GM18511 (cell line): ENCODE measurements around the gene IFT88.
"Not testable (repeated sequence)": the region's sequence is repeated elsewhere in the genome, so short reads cannot be mapped to it uniquely, and the experiment has no call there.

Source experiments
- ATAC-seq: cut with Tn5 transposase; IDR thresholded peaks from one replicate; pipeline ENCODE4 v1.9.1; 2021; ENCODE audit warnings: mild to moderate bottlenecking, moderate library complexity; ENCODE audit not compliant: unreplicated experiment

The IFT88 gene

DNA sequence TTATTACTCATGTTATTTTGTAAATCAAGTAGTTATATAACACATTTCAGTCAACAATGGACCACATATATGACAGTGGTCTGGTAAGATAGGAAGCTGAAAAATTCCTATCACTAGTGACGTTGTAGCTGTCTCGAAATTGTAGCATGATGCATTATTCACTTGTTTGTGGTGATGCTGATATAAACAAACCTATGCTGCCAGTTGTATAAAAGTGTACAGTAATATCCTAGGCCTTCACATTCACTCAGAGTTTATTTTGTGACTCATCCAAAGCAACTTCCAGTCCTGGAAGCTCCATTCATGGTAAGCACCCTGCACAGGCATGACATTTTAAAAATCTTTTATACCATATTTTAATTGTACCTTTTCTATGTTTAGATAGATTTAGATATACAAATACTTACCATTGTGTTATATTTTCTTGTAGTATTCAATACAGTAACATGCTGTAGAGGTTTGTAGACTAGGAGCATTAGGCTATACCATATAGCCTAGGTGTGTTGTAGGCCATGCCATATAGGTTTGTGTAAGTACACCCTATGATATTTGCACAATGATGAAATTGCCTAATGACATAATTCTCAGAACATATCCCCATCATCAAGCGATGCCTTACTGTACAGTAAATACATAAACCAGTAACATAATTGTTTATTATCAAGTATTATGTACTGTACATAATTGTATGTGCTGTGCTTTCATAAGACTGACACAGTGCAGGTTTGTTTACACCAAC lies 49.3 kb downstream of the IFT88 start:
- no peak for ATAC-seq

DNA sequence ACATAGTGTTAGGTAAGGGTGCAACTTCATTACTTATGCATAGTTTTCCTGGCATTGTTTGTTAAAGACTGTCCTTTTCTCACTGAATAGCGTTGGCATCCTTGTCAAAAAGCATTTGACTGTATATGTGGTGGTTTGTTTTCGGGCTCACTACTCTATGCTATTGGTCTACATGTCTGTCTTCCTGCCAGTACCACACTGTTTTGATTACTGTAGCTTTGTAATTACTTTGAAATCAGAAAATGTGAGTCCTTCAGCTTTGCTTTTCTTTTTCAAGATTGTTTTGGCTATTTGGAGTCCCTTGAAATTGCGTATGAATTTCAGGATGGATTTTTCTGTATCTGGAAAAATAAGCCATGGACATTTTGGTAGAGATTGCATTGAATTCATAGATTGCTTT lies 56.0 kb downstream of the IFT88 start:
- ATAC-seq = no peak

DNA sequence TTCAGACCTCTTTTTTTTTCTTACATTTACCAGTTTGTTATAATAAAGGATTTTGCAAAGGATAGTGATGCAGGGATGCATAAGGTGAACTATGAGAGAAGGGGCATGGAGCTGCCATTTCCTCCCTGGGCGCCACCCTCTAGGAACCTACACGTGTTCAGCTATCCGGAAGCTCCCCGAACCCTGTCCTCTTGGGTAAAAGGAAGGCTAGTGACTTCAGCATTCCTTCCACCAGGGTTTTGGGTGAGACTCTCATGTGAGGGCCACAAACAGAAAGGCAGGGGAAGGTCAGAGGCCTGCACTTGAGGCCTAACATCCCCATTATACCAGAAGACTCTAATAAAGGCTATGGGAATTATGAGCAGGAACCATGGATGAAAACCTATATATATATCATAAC lies 57.3 kb downstream of the IFT88 start:
- no peak for ATAC-seq

DNA sequence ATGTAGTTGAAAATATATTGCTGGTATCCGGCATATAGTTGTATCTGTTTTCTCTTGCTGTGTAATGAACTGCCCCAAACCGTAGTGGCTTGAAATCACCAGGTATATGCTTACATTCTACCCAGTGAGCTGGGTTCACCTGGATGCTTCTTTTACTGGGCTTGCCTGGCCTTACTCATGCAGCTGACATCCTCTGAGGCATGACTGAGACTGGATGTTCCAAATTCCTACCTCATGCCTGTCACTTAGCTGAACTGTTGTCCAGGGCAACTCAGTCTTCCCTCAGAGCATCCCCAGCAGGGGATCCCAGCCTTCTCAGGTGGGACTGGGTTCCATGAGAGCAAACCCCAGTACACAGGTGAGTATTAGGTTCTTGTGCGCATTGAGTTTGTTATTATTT lies 66.8 kb downstream of the IFT88 start:
- no peak for ATAC-seq

DNA sequence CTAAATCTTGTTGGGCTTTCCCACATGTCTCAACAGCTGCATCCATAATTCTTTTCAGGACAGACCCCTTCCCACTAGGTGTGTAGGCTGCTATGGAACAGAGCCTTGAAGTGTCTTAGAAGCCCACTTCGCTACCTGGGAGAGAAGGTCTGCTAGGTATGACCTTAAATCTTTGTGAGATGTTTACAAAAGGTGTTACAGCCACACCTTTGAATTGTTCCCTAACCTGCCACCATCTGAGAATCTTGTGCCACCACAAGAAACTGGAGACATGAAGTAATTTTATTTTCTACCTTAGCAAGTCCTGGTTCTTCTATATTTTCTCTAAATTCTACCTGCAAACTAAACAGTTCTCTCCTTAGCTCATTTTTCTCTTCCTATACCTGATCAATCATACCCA lies 69.1 kb downstream of the IFT88 start:
- no peak for ATAC-seq

DNA sequence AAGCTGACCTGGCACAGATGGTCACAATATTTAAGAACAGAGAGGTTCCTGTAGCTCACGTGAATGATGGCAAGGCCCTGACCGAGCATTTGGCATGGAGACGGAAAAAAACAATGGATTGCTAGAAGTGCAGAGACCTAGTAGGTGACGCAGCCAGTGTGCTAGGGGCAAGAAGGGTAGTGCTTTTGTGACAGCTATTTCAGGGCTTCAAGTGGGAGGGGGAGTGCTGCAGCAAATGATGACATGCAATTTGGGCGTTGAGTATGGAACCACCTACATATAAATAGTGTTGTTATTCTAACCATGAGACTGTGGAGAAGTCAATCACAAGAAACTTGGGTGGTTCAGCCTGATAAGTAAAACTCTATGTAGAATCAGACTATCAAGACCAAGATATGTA lies 70.9 kb downstream of the IFT88 start:
- no peak for ATAC-seq

DNA sequence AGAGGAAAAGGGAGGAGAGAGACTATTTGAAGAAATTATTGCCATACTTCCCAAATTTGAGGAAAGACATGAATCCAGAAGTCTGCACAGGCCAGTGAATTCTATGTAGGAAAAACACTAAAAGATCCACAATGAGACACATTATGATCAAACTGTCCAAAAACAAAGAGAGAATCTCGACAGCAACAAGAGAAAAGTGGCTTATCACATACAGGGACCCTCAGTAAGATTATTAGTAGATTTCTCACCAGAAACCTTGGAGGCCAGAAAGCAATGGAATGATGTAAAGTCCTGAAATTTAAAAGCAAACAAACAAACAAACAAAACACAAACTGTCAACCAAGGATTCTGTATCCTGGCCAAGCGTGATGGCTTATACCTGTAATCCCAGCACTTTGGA lies 80.8 kb downstream of the IFT88 start:
- no peak for ATAC-seq

DNA sequence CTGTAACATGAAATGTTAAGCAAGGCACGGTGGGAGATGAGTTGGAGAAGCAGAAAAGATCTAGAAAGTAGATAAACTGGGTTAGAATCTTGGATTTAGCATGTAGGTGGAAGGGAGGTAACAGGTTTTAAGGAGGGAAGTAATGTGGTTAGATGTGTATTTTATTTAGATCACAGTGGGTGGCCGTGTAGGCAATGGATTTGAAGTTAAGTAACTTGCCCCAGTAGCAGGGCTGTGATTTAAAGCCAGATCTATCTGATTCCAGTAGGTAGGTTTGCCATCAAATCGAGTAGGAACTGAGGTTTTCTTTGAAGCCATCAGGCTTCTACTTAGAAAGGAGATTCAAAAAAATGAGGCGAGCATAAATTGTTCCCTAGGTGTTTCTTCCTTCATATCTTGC lies 86.0 kb downstream of the IFT88 start:
- ATAC-seq = no peak

DNA sequence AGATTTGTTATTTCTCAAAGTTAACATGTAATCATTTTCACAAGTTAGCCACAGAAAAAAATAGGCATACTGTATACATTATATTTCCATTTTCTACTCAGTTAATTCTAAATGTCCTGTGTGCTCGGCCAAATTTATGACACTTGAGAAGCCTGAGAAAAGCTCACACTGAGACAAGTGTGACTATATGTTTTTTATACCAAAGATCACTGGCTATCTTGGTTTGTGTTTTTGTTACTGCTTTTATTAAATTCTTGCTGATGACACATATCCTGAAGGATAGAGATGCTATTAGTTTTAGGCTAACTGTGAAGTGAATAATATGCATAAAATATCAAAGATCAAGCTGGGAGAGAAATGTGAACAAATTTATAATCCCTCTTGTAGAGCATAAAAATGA lies 87.2 kb downstream of the IFT88 start:
- ATAC-seq = no peak

DNA sequence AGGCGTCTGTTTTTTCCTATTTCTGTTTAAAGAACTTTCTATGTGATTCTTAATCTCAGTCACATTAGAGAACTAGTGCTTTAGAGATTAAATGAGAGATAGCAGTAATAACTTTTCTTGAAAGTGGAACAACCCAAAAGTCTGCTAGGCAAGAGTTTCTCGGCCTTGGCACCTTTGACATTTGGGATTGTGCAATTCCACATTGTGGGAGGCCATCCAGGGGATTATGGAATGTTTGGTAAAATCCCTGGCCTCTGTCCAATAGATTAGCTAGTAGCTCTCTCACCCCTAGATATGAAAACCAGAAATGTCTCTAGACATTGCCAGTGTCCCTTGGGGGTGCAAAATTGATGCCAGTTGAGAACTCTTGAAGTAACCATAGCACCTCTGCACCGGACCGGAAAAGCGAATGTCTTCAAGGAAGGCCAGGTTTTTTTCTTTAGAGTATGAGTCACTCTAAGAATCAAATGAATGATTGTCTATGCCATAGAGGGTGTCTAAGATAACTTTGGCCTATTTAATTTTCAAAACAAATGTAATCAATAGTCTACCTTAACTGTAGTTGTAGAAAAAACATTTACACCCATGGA lies 91.6 kb downstream of the IFT88 start:
- no peak for ATAC-seq

DNA sequence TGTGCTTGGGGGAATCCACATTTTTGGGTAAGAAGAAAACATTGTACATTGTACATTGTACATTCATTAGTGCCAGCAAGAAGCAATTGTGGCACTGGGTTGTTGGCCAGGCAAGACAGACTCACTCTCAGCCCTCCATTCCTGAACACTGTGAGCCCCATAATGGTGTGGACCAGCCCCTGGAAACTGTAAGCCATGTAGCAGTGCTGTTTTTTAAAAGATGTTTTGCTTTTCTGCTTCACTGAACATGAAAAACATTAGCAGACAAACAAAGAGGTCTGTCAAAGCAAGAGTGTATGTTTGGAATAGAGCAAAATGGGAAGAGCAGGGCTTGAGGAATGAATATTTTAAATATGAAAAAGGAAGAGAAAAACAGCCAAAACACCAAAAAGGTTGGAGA lies 97.4 kb downstream of the IFT88 start:
- no peak for ATAC-seq

DNA sequence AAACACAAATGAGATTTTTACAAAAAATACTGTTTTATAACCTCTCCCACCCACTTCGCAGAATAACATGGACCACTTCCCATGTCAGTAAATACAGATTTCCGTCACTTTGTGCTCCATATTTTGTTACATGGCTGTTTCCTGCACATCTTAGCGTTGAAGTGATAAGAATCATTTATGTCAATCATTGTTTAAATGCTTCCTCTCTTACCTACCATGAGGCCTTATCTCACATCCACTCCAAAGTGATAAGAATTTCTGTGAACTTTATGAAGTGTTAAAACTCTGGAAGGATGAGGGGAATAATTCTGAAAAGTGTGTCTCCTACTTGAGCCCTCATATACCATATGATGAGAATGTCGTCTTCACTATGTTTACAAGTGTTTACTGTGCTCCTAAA lies 100.0 kb downstream of the IFT88 start:
- ATAC-seq = no peak

DNA sequence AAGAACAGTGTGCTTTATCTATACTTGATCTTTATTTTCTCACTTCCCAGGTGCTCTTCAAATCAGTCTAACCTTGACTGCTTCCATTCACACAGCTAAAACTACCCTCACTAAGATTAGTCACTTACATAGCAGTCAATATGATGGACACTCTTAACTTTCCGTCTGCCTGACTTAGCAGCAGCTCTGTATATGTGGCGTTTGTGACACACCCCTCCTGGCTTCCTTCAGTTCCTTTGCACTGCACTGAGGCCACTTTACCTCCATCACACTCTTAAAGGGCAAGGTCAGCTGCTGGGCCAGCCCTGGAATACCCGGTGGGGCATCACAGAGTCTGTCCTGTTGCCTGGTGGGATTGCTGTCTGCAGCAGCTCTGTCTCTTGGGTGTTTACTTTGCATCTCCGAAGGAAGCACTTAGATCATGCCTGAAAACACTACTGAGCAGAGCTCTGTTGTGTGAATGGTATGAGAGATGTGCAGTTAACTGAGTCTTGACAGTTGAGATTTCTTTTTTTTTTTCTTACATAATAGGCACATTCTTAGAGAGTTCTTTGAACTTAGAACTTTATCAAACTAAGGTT lies 101.0 kb downstream of the IFT88 start:
- no peak for ATAC-seq

DNA sequence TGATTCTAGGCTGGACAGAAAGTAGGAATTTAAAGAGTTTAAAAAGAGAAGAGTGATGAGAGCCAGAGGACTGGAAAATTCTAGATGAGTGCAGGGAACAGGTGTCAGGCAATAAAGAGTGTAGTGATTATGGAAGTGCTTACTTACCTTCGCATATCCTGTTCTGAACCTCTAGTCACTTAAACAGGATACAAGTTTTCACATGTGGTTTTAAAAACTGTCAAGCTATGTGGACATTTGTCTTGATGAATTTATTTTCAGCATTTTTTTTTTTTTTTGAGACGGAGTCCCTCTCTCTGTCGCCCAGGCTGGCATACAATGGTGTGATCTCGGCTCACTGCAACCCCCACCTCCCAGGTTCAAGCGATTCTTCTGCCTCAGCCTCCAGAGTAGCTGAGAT lies 102.2 kb downstream of the IFT88 start:
- no peak for ATAC-seq

DNA sequence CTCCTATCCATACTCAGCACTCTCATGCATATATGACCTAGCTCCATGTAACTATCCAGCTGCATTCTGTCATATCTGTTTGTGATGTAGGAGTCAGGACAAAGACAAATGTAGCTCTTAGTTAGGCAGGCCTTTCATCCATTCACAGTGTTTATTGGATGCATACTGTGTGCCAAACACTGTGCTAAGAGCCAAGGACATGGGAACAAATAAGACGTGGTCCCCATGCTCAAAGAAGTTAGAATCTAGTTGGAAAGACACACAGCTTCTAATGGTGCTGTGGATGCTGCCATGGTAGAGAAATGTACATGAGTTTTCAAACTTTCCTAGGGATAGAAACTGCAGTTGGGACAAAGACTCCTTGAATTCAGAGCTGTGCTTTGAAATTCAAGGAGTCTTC lies 104.8 kb downstream of the IFT88 start:
- no peak for ATAC-seq

DNA sequence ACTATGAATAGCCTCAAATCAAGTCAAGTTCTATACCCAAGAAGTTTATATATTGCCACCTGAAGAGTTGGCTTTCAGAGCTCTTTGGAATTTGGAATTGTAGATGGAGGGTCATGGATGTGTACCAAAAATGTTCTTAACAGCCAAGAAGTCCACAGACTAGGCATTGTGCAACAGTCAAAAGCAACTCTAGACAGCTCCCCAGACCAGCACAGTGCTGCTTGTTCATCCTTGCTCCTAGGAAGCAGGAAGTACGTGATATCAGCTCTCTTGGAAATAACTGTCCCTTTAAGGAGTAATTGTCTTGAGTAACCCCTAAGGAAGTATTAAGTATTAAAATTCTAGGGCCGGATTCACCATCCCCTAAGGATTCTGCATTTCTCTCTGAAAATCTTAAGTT lies 105.8 kb downstream of the IFT88 start:
- no peak for ATAC-seq

DNA sequence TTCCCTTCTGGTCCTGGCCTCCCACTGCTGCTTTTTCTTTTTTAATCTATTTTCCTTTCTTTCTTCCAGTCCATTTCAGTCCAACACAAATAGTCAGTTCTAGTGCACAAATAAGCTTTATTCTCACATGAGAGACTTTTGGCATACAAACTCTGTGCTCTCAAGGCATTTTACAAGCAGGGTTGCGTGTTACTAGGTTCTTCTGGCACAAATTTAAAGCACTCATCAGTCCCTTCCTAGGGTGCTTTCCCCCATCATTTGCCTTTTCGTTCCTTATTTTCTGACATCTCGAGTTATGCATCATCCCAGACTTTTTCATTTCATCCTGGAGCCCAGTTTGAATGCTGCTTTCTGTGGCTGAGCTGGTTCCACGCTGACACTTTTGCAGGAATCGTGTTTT lies 106.8 kb downstream of the IFT88 start:
- ATAC-seq = no peak

DNA sequence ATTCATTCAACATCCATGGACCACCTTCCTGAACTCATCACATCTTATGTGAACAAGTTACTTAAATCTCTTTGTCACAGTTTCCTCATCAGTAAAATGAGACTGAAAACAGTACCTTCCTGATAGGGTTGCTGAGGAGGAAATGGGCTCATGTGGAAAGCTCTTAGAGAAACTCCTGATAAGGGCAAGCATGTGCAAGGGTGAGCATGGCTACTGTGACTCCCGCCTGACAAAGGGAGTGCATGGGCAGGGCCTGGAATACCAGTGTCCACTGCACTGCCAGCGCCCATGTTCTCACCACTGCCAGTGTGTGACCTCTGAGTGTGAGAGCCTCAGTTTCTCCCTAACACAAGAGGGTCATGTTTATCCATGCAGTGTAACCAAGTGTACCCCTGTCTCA lies 109.3 kb downstream of the IFT88 start:
- no peak for ATAC-seq

DNA sequence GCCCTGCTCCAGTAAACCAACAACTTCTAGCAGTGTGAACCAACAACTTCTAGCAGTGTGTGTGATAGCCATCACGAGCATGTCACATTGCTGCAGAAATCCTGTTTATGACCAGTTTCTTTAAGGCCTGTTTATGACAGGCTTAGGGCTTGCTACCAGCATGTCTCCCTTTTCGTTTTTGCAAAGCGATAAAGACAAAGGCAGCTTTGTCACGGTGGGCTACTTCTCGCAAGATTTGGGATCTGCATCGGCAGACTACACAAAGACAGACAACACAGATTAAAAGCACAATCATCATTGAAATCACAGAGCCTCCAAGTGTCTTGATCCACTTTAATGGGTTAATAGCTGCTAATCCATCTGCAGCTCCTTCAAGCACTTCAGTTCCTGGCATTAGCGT lies 111.6 kb downstream of the IFT88 start:
- ATAC-seq = not testable (repeated sequence)

DNA sequence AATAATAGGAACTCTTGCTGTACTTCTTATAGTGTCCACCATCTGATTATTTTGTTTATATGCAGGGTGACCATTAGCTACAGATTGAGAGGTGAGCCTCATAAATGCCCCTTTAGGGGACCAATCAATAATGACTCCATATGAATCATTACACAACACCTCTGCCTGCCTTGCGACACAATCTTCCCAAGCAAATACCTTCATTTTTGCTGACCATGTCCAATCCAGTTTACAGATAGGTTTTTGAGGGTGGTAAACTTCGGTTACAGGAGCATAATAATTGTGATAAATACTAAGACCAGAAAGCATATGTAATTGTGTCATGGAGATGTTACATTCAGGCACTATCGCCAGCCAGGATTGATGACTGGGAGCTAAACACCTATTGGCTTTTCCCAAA lies 112.9 kb downstream of the IFT88 start:
- no peak for ATAC-seq

DNA sequence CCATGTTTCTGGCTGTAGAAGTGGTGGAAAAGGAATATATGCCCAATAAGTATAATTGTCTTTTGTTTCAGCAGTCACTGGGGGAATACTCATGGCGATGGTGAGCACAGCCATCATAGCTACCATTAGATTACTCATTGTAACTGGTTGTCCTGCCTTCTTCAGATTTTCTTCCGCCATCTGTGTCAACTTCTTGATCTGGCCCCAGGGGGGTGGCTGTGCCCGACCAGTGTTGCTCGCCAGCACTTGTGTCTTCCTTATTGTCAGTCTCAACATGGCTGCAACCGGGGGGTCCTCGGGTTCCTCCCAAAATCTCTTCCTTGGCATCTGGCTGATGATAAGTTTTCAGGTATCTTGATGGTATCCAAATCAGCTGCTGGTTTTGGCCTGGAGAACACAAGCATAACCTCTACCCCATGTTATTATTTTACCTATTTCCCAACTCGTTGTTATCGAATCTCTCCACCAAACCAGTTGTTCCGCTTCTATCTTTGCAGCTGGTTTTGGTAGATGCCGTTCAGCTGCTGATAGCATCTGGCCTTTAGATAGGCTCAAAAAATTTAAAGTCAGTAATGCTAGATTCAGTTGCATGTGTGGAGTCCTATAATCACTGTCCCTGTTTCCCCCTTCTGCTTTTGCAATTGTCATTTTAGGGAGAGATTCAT lies 113.6 kb downstream of the IFT88 start:
- no peak for ATAC-seq

DNA sequence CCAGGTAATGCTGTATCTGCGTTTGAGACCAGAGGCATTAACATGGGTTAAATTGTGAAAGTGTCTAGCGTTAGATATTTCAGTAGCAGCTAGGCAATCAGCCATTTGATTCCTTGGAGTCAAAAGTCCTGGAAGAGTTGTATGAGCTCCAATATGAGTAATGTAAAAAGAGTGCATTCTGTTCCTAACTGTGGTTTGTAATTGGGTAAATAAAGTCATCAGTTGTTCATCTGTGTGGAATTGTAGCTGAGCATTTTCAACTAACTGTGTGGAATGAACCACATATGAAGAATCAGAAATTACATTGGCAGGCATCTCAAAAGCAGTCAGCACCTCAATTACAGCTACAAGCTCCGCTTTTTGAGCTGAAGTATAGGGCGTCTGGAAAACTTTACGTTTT lies 114.5 kb downstream of the IFT88 start:
- ATAC-seq = not testable (repeated sequence)
